Epithelial cell of proximal tubule (primary cell): ENCODE results near the gene STAT5B. TPM values are rescaled to one million over a fixed set of nuclear protein-coding genes. Genes with fewer than 3 reads are reported as not detected.

ENCODE experiments used
- DNase-seq: peaks from one replicate; pipeline ENCODE4 v3.0.0-alpha.2; 2011; ENCODE audit warnings: low read depth
- H3K4me3 ChIP-seq: 2 replicates; pipeline ENCODE4 v1.5.1; 2011; ENCODE audit warnings: low read depth, mild to moderate bottlenecking, low read length
- CTCF ChIP-seq: conservative IDR thresholded peaks from 2 replicates; pipeline ENCODE4 v1.5.1; 2012; ENCODE audit warnings: low read depth, mild to moderate bottlenecking, low read length
- total RNA-seq: library from RNA; depleted of rRNA; stranded (reverse); fragments of >200 nt; gene quantifications from 2 replicates; pipeline ENCODE4 v1.2.3, GENCODE V29; 2015

Gene STAT5B
- total RNA-seq, 1 donor from 2014 or later, result 16.0 TPM

- no peak for TF ChIP-seq CTCF
- DNase-seq, result no peak
- no peak overlapping the region for H3K4me3 ChIP-seq
Observed at GRCh38 chr17:42296012-42296411, 19.8 kb upstream of the STAT5B start.

GRCh38 chr17:42294469-42295398, 18.5 kb upstream of the STAT5B start:
- TF ChIP-seq CTCF, result no peak
- no peak for DNase-seq
- no peak overlapping the region for H3K4me3 ChIP-seq

DNA sequence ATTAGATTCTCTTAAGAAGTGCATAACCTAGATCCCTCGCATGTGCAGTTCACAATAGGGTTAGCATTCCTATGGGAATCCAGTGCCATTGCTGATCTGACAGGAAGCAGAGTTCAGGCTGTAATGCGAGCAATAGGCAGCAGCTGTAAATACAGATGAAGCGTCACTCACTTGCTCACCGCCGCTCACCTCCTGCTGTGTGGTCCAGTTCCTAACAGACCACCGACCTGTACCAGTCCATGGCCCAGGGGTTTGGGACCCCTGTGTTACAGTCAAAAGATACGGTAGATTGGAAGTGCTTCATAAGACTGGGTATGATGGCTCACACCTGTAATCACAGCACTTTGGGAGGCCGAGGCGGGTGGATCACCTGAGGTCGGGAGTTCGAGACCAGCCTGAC, 14.9 kb upstream of the STAT5B start:
- DNase-seq, result no peak
- no peak for TF ChIP-seq CTCF
- no peak overlapping the region for H3K4me3 ChIP-seq

GRCh38 chr17:42290577-42290976, 14.4 kb upstream of the STAT5B start:
- TF ChIP-seq CTCF, result no peak
- no peak for DNase-seq
- no peak overlapping the region for H3K4me3 ChIP-seq

DNA sequence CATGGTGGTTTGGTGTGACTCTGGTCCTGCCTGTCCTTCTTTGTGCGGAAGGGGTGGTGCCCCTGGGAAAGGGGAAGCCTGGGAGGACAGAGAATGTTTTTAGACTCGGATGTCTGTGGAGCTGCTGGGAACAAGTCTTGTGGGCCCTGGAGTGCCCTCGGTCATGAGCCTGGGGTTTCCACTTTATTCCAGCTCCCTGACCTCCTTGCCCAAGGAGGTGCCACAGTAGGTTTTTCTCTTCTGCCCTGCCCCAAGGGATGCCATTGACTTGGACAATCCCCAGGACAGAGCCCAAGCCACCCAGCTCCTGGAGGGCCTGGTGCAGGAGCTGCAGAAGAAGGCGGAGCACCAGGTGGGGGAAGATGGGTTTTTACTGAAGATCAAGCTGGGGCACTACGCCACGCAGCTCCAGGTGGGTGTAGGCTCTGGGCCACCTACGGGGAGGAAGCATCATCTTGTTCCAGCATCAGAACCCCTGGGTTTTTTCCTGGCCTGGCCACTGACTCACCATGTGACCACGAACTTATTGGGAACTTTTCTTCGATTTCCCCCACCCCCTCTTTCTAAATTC, 13.5 kb upstream of the STAT5B start:
- DNase-seq, result no peak
- no peak overlapping the region for H3K4me3 ChIP-seq
- no peak for TF ChIP-seq CTCF

- H3K4me3 ChIP-seq, result peak overlapping the region; percentile 59
- no peak for TF ChIP-seq CTCF
- DNase-seq, result no peak
Observed at GRCh38 chr17:42288803-42289610, 12.8 kb upstream of the STAT5B start.
